MCF 10A (cell line): ENCODE results near the gene ATOH8. TPM values are rescaled to one million over a fixed set of nuclear protein-coding genes. Genes with fewer than 3 reads are reported as not detected.

Experiments used
- BruUV-seq: library from RNA; stranded (reverse); fragments of 400-500 nt; replicated peaks from 2 replicates; lab custom pipeline; 2021; lab: Mats Ljungman, UMichigan
- CTCF ChIA-PET: fragments of 300-600 bp; sonication (Branson Sonifier 250); formaldehyde crosslinking; extraction: SDS; loops from one replicate; lab custom pipeline; 2021; ENCODE audit warnings: antibody characterized with exemption, inconsistent platforms; lab: Yijun Ruan, JAX
- POLR2A ChIA-PET: fragments of 300-600, 350-650 bp; sonication (Branson Sonifier 250); formaldehyde crosslinking; extraction: SDS; loops from one replicate; lab custom pipeline; 2020; ENCODE audit warnings: antibody characterized with exemption, inconsistent platforms; lab: Yijun Ruan, JAX
- DNase-seq: peaks from one replicate; pipeline ENCODE4 v3.0.0-alpha.2; 2018; ENCODE audit not compliant: unreplicated experiment
- H3K27ac Mint-ChIP-seq: one replicate; pipeline ENCODE4 v1.8.0; 2022; ENCODE audit warnings: mild to moderate bottlenecking, low read depth, mixed read lengths; ENCODE audit not compliant: unreplicated experiment
- H3K27me3 Mint-ChIP-seq: one replicate; pipeline ENCODE4 v1.8.0; 2022; ENCODE audit warnings: mixed read lengths; ENCODE audit not compliant: insufficient read depth, unreplicated experiment
- H3K36me3 Mint-ChIP-seq: one replicate; pipeline ENCODE4 v1.8.0; 2022; ENCODE audit warnings: mild to moderate bottlenecking, moderate library complexity, mixed read lengths; ENCODE audit not compliant: insufficient read depth, unreplicated experiment
- H3K4me1 Mint-ChIP-seq: one replicate; pipeline ENCODE4 v1.8.0; 2022; ENCODE audit warnings: mixed read lengths; ENCODE audit not compliant: insufficient read depth, unreplicated experiment
- H3K4me3 Mint-ChIP-seq: one replicate; pipeline ENCODE4 v1.8.0; 2022; ENCODE audit warnings: mild to moderate bottlenecking, moderate library complexity, mixed read lengths; ENCODE audit not compliant: unreplicated experiment
- H3K9me3 Mint-ChIP-seq: one replicate; pipeline ENCODE4 v1.8.0; 2022; ENCODE audit warnings: mixed read lengths; ENCODE audit not compliant: unreplicated experiment
- CTCF ChIP-seq: fragments of 200-600 bp; IDR thresholded peaks from one replicate; pipeline ENCODE4 v1.8.0; 2022; ENCODE audit warnings: antibody characterized with exemption, mild to moderate bottlenecking; ENCODE audit not compliant: unreplicated experiment
- intact Hi-C: fragments of 100-400 bp; cut with micrococcal nuclease; formaldehyde crosslinking; loops from 2 replicates; pipeline ENCODE4 v1.14.1; 2022
- total RNA-seq: library from RNA; stranded (reverse); gene quantifications from 2 replicates; pipeline ENCODE4 v1.2.3, GENCODE V29; 2022

Gene ATOH8
- total RNA-seq, 1 experiment from 2014 or later = 0.72 TPM

GRCh38 chr2:85729825-85730510, 23.8 kb upstream of the ATOH8 start:
- POLR2A ChIA-PET = interaction anchor here (1.1 to 2.2 kb wide), 5 partner anchors 8 to 87 kb away, joined by 3 to 10 read pairs (median 3); no protein-coding TSS in a partner anchor
- H3K36me3 Mint-ChIP-seq = no peaks in the 10 kb centered on the region
- intact Hi-C loops = loop anchor here (1.0 kb wide), 4 partner anchors 20 to 93 kb away; no protein-coding TSS in a partner anchor
- no peak overlapping the region for H3K4me3 Mint-ChIP-seq
- DNase-seq = no peak
- H3K9me3 Mint-ChIP-seq = no peaks in the 10 kb centered on the region
- BruUV-seq = no TSS peak
- H3K27me3 Mint-ChIP-seq = no peaks in the 10 kb centered on the region
- peaks cover 6% of the 10 kb centered on the region for H3K4me1 Mint-ChIP-seq
- CTCF ChIA-PET = interaction anchor here (0.6 to 2.5 kb wide), 20 partner anchors 9 to 280 kb away, joined by 3 to 153 read pairs (median 9); no protein-coding TSS in a partner anchor
- H3K27ac Mint-ChIP-seq = no peak overlapping the region
- TF ChIP-seq CTCF = no peak

GRCh38 chr2:85730686-85731230, 23.0 kb upstream of the ATOH8 start:
- POLR2A ChIA-PET = interaction anchor here (2.2 kb wide), 1 partner anchor 11 kb away, joined by 7 read pairs; no protein-coding TSS in a partner anchor
- Mint-ChIP-seq H3K4me1 (peaks cover 6% of the 10 kb centered on the region), H3K4me3 (no peak overlapping the region), H3K36me3 (no peaks in the 10 kb centered on the region), H3K9me3 (no peaks in the 10 kb centered on the region), H3K27ac (no peak overlapping the region), H3K27me3 (no peaks in the 10 kb centered on the region)
- TF ChIP-seq CTCF = no peak
- intact Hi-C loops = no loop called here
- CTCF ChIA-PET = interaction anchor here (0.9 to 2.5 kb wide), 4 partner anchors 74 to 83 kb away, joined by 3 to 153 read pairs (median 20); no protein-coding TSS in a partner anchor
- DNase-seq = no peak
- BruUV-seq = no TSS peak

DNA sequence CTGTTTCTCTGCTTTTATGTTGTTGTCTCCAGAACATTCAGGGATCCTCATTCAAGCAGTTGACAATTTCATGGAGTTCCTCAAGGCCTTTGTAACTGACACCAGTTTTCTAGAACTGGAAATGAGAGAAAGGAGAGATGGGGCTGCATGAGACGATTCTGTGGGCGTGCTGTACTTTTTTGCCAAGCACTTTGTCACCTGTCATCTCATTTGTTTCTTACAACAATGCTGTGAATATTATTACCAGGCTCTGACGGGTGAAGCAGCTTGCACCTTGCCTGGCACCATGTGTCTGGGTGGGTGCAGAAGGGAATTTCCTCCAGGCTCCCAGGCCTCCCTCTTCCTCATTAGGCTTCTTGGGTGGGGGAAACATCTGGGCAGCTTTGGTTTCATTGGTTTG, 22.2 kb upstream of the ATOH8 start:
- H3K27ac Mint-ChIP-seq = no peak overlapping the region
- ChIA-PET CTCF (interaction anchor here (0.6 to 1.5 kb wide), 3 partner anchors 74 to 93 kb away, joined by 3 to 6 read pairs (median 3); no protein-coding TSS in a partner anchor), POLR2A (no interaction called here)
- no peaks in the 10 kb centered on the region for H3K9me3 Mint-ChIP-seq
- H3K4me3 Mint-ChIP-seq = no peak overlapping the region
- DNase-seq = no peak
- no peaks in the 10 kb centered on the region for H3K36me3 Mint-ChIP-seq
- H3K27me3 Mint-ChIP-seq = no peaks in the 10 kb centered on the region
- no peak for TF ChIP-seq CTCF
- no TSS peak for BruUV-seq
- intact Hi-C loops = no loop called here
- peaks cover 6% of the 10 kb centered on the region for H3K4me1 Mint-ChIP-seq

DNA sequence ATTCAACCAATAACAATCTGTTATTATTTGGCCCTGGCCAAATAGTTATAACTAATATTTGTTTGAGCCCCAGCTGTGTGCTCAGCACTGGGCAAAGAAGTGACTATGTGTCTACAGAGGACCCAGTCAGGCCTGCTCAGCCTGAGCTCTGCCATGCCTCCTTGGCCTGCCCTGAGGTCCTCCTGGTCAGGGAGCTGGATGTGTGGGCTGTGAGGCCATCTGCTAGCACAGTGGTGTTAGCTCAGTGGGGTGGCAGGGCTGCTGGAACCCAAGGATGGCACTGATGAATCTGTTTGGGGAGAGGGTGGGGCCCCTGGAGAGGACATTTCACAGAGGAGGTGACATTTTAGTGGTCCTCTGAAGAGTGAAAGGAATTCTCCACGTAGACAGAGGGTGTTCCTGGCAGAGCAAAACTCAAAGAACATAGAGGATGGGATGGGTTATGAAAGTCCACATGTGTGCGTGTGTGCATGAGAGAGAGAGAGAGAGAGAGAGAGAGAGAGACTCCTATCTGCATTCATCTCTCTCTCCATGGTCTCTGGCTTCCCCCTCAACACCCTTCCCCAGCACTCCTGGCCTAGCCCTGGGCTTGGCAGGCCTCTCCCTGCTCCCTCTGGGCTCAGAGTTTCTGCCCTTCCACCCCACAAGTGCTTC, 21.2 kb upstream of the ATOH8 start:
- Mint-ChIP-seq H3K36me3 (no peaks in the 10 kb centered on the region), H3K9me3 (no peaks in the 10 kb centered on the region), H3K27ac (no peak overlapping the region), H3K27me3 (no peaks in the 10 kb centered on the region), H3K4me3 (no peak overlapping the region), H3K4me1 (peaks cover 6% of the 10 kb centered on the region)
- CTCF ChIA-PET = interaction anchor here (0.6 to 3.1 kb wide), 3 partner anchors 22 to 82 kb away, joined by 3 to 13 read pairs (median 4); no protein-coding TSS in a partner anchor
- DNase-seq = no peak
- POLR2A ChIA-PET = interaction anchor here (1.0 kb wide), 1 partner anchor 10 kb away, joined by 4 read pairs; no protein-coding TSS in a partner anchor
- no TSS peak for BruUV-seq
- no peak for TF ChIP-seq CTCF
- intact Hi-C loops = no loop called here
